IMR-90 (cell line): ENCODE data around the gene BUD23. TPM values are rescaled to one million over a fixed set of nuclear protein-coding genes. Genes with fewer than 3 reads are reported as not detected.

Experiments used
- ATAC-seq: fragments of 200-7000 bp; cut with Tn5 transposase; 2 replicates; pipeline ENCODE4 v1.9.1; 2020; ENCODE audit warnings: low read depth, mild to moderate bottlenecking, moderate library complexity
- BruUV-seq: library from RNA; stranded (reverse); fragments of 400-500 nt; replicated peaks from 2 replicates; lab custom pipeline; 2021; lab: Mats Ljungman, UMichigan
- CTCF ChIA-PET: fragments of 300-600 bp; formaldehyde crosslinking; extraction: SDS; loops from one replicate; lab custom pipeline; 2021; ENCODE audit warnings: antibody characterized with exemption; lab: Yijun Ruan, JAX
- POLR2A ChIA-PET: fragments of 300-600 bp; sonication (Branson Sonifier 250); formaldehyde crosslinking; loops from one replicate; lab custom pipeline; 2022; ENCODE audit warnings: antibody characterized with exemption; ENCODE audit not compliant: unreplicated experiment; lab: Charles Lee
- DNase-seq: peaks from one replicate; pipeline ENCODE4 v3.0.0; 2013
- H2AFZ ChIP-seq: replicated peaks from 2 replicates; pipeline ENCODE3; 2013; ENCODE audit warnings: low read length, mild to moderate bottlenecking; ENCODE audit not compliant: poor library complexity
- H2AK5ac ChIP-seq: 2 replicates; pipeline ENCODE4 v1.6.1; 2013; ENCODE audit warnings: low read depth, low read length, inconsistent platforms
- H2AK9ac ChIP-seq: replicated peaks from 2 replicates; pipeline ENCODE3; 2013; ENCODE audit warnings: mild to moderate bottlenecking, low read depth, low read length, moderate library complexity; ENCODE audit not compliant: poor library complexity
- H2BK120ac ChIP-seq: 2 replicates; pipeline ENCODE4 v1.6.1; 2013; ENCODE audit warnings: low read depth, low read length, inconsistent platforms
- H2BK15ac ChIP-seq: 3 replicates; pipeline ENCODE4 v1.6.1; 2013; ENCODE audit warnings: low read depth, low read length, inconsistent platforms
- H2BK20ac ChIP-seq: 2 replicates; pipeline ENCODE4 v1.6.1; 2013; ENCODE audit warnings: low read depth, mild to moderate bottlenecking, inconsistent platforms, low read length, moderate library complexity
- H2BK5ac ChIP-seq: 2 replicates; pipeline ENCODE4 v1.6.1; 2013; ENCODE audit warnings: mild to moderate bottlenecking, low read depth, low read length, inconsistent platforms; ENCODE audit not compliant: poor library complexity, severe bottlenecking
- H3K14ac ChIP-seq: replicated peaks from 2 replicates; pipeline ENCODE4 v1.6.1; 2013; ENCODE audit warnings: low read depth, low read length, inconsistent platforms
- H3K18ac ChIP-seq: 2 replicates; pipeline ENCODE4 v1.6.1; 2013; ENCODE audit warnings: low read depth, low read length, control low read depth
- H3K23ac ChIP-seq: 2 replicates; pipeline ENCODE4 v1.6.1; 2013; ENCODE audit warnings: low read depth, low read length, inconsistent platforms
- H3K27ac ChIP-seq: 2 replicates; pipeline ENCODE4 v1.5.1; 2013; ENCODE audit warnings: mild to moderate bottlenecking, control low read depth, low read length; ENCODE audit not compliant: insufficient read depth
- H3K27me3 ChIP-seq: 2 replicates; pipeline ENCODE4 v1.6.1; 2013; ENCODE audit warnings: low read length; ENCODE audit not compliant: control insufficient read depth, insufficient read depth
- H3K36me3 ChIP-seq: 2 replicates; pipeline ENCODE4 v1.6.1; 2013; ENCODE audit warnings: low read length, mixed read lengths; ENCODE audit not compliant: control insufficient read depth, insufficient read depth
- H3K4ac ChIP-seq: 2 replicates; pipeline ENCODE4 v1.6.1; 2013; ENCODE audit warnings: low read depth, low read length, inconsistent platforms
- H3K4me1 ChIP-seq: 2 replicates; pipeline ENCODE4 v1.6.1; 2013; ENCODE audit warnings: low read length, mixed read lengths; ENCODE audit not compliant: control insufficient read depth, insufficient read depth
- H3K4me2 ChIP-seq: 2 replicates; pipeline ENCODE4 v1.6.1; 2013; ENCODE audit warnings: low read depth, mild to moderate bottlenecking, control low read depth, low read length, moderate library complexity
- H3K4me3 ChIP-seq: 2 replicates; pipeline ENCODE4 v1.5.1; 2013; ENCODE audit warnings: low read depth, mild to moderate bottlenecking, control low read depth, low read length, moderate library complexity; ENCODE audit not compliant: insufficient read depth
- H3K56ac ChIP-seq: 2 replicates; pipeline ENCODE4 v1.6.1; 2013; ENCODE audit warnings: low read length, inconsistent platforms; ENCODE audit not compliant: insufficient read depth; ENCODE audit errors: extremely low read depth
- H3K79me1 ChIP-seq, 2 experiments: 2 replicates each; pipeline ENCODE4 v1.6.1; 2013; ENCODE audit warnings: low read length in 2 of 2, inconsistent platforms in 1 of 2, low read depth in 1 of 2
- H3K9ac ChIP-seq: 2 replicates; pipeline ENCODE4 v1.6.1; 2013; ENCODE audit warnings: low read depth, low read length, control low read depth
- H3K9me1 ChIP-seq: 2 replicates; pipeline ENCODE4 v1.6.1; 2013; ENCODE audit warnings: low read length, inconsistent platforms; ENCODE audit not compliant: insufficient read depth
- H3K9me3 ChIP-seq: 2 replicates; pipeline ENCODE4 v1.6.1; 2013; ENCODE audit warnings: low read length; ENCODE audit not compliant: control insufficient read depth, insufficient read depth
- H4K20me1 ChIP-seq: 2 replicates; pipeline ENCODE4 v1.6.1; 2013; ENCODE audit warnings: low read length, inconsistent platforms; ENCODE audit not compliant: insufficient read depth
- H4K5ac ChIP-seq: 2 replicates; pipeline ENCODE4 v1.6.1; 2013; ENCODE audit warnings: mild to moderate bottlenecking, low read depth, low read length, control low read depth
- H4K8ac ChIP-seq, 2 experiments: 2 replicates each; pipeline ENCODE4 v1.6.1; 2013; ENCODE audit warnings: low read depth in 2 of 2, low read length in 2 of 2, control low read depth in 1 of 2, inconsistent platforms in 1 of 2
- H4K91ac ChIP-seq: 2 replicates; pipeline ENCODE4 v1.6.1; 2013; ENCODE audit warnings: low read depth, low read length, inconsistent platforms; ENCODE audit not compliant: insufficient read depth
- CEBPB ChIP-seq: IDR thresholded peaks from 2 replicates; pipeline ENCODE4 v1.6.1; 2012; ENCODE audit warnings: low read depth, low read length, improper control_type of control experiment
- MAZ ChIP-seq: IDR thresholded peaks from 2 replicates; pipeline ENCODE4 v1.6.1; 2012; ENCODE audit warnings: low read depth, mild to moderate bottlenecking, low read length, improper control_type of control experiment, moderate library complexity, borderline replicate concordance
- RAD21 ChIP-seq: IDR thresholded peaks from 2 replicates; pipeline ENCODE4 v1.6.1; 2012; ENCODE audit warnings: low read length, improper control_type of control experiment
- USF2 ChIP-seq: fragments of 150-350 bp; IDR thresholded peaks from 2 replicates; pipeline ENCODE4 v1.6.1; 2017; ENCODE audit warnings: mild to moderate bottlenecking, antibody characterized with exemption, low read length, low read depth
- WGBS, 2 experiments: methylation state at CpG; one replicate each; pipeline versions ENCODE4 v1.1.5 to v1.1.7; 2013; ENCODE audit warnings: missing lambda C conversion rate in 2 of 2; ENCODE audit not compliant: insufficient read length in 1 of 2; ENCODE audit errors: extremely low coverage in 2 of 2; 5-methylcytosine and 5-hydroxymethylcytosine counted together
- dilution Hi-C: fragments of 300-500 bp; cut with HindIII; formaldehyde crosslinking; loops from one replicate; pipeline ENCODE4 v1.14.3; 2018; ENCODE audit warnings: low sequenced_read_pairs; ENCODE audit not compliant: unreplicated experiment
- in situ Hi-C: fragments of 300-500 bp; cut with MboI; formaldehyde crosslinking; loops from 3 replicates; pipeline ENCODE4 v1.14.3; 2019; ENCODE audit warnings: low sequenced_read_pairs, inconsistent platforms, mixed read lengths
- intact Hi-C: fragments of 100-400 bp; cut with micrococcal nuclease; formaldehyde crosslinking; loops from 2 replicates; pipeline ENCODE4 v1.10.0; 2022
- polyA plus RNA-seq, 3 experiments: library from polyadenylated mRNA; depleted of rRNA; stranded (reverse); fragments of >200 nt; gene quantifications; 2 replicates each; pipeline ENCODE4 v1.2.3, GENCODE V29; 2012; ENCODE audit warnings: low replicate concordance in 1 of 3
- total RNA-seq: library from RNA; depleted of rRNA; stranded (reverse); fragments of >200 nt; gene quantifications from 2 replicates; pipeline ENCODE4 v1.2.3, GENCODE V29; 2012

BUD23 gene
- total and polyA plus RNA-seq, 2 of the 4 experiments (the other 2 are of a cell fraction): 35.7 to 65.2 TPM

GRCh38 chr7:73708961-73709549 is 25.7 kb downstream of the BUD23 start:
- no peak overlapping the region for H2AK9ac ChIP-seq
- dilution Hi-C loops: no loop called here
- no peak for ATAC-seq
- ChIA-PET CTCF (no interaction called here), POLR2A (no interaction called here)
- no peak overlapping the region for H2BK20ac ChIP-seq
- H3K14ac ChIP-seq: no peak overlapping the region
- H2BK120ac ChIP-seq: no peak overlapping the region
- in situ Hi-C loops: no loop called here
- no peaks in the 10 kb centered on the region for H3K9me3 ChIP-seq
- peaks cover 13% of the 10 kb centered on the region for H3K9me1 ChIP-seq
- H3K4me1 ChIP-seq: peaks cover 7% of the 10 kb centered on the region
- H3K4me3 ChIP-seq: no peak overlapping the region
- H3K56ac ChIP-seq: no peak overlapping the region
- peaks cover 25 to 81% of the 10 kb centered on the region in 2 experiments for H3K79me1 ChIP-seq
- no peak overlapping the region for H4K91ac ChIP-seq
- H3K23ac ChIP-seq: no peak overlapping the region
- H4K20me1 ChIP-seq: peaks cover 85% of the 10 kb centered on the region
- H2AK5ac ChIP-seq: no peak overlapping the region
- H3K4ac ChIP-seq: no peak overlapping the region
- H3K36me3 ChIP-seq: peaks cover 15% of the 10 kb centered on the region
- H3K4me2 ChIP-seq: no peak overlapping the region
- no peak overlapping the region for H3K27ac ChIP-seq
- no peak for TF ChIP-seq MAZ
- no peak for TF ChIP-seq USF2
- TF ChIP-seq RAD21: no peak
- no peak for TF ChIP-seq CEBPB
- no peak overlapping the region for H2AFZ ChIP-seq
- DNase-seq: no peak
- no peak overlapping the region for H4K8ac ChIP-seq
- BruUV-seq: no TSS peak
- H3K27me3 ChIP-seq: no peaks in the 10 kb centered on the region
- H2BK15ac ChIP-seq: no peak overlapping the region
- H3K9ac ChIP-seq: no peak overlapping the region
- intact Hi-C loops: no loop called here
- no peak overlapping the region for H2BK5ac ChIP-seq
- WGBS, 2 experiments: 97% methylated on average over 9 of the region's 16 CpGs; no CpG with 5 or more reads in 1 of the 2 experiments
- H4K5ac ChIP-seq: no peak overlapping the region
- no peak overlapping the region for H3K18ac ChIP-seq
